A549 (cell line): Measurements from ENCODE around the gene VIL1. TPM values are rescaled to one million over a fixed set of nuclear protein-coding genes. Genes with fewer than 3 reads are reported as not detected.

Experiments used
- ATAC-seq, 2 experiments: fragments of 200-7000 bp in 1 of 2; fragments of >200 bp in 1 of 2; cut with Nextera tagmentation in 1 of 2; cut with Tn5 transposase in 1 of 2; 3 replicates each; pipeline versions ENCODE4 v1.8.0 to v1.9.1; 2018 to 2020; ENCODE audit warnings: mild to moderate bottlenecking in 1 of 2, moderate library complexity in 1 of 2
- CTCF ChIA-PET: fragments of 300-600 bp; sonication (Branson Sonifier 250); formaldehyde crosslinking; extraction: SDS; loops from one replicate; lab custom pipeline; 2021; ENCODE audit warnings: antibody characterized with exemption, inconsistent platforms; lab: Yijun Ruan, JAX
- POLR2A ChIA-PET: fragments of 350-600 bp; formaldehyde crosslinking; extraction: SDS; loops from one replicate; lab custom pipeline; 2021; ENCODE audit warnings: antibody characterized with exemption, inconsistent platforms; lab: Yijun Ruan, JAX
- DNase-seq, 2 experiments: peaks; one replicate each; pipeline versions ENCODE4 v3.0.0 to v3.0.0-alpha.2; 2011 to 2016; ENCODE audit warnings: low read depth in 1 of 2, low spot score in 1 of 2
- FAIRE-seq: peaks from 2 replicates; lab custom pipeline; 2011; peaks lifted over from hg19 to GRCh38; lab: Jason Lieb, UNC
- H3K27ac ChIP-seq, 2 experiments: fragments of >200 bp; sonication (Bioruptor Twin); formaldehyde crosslinking; 3 replicates each; pipeline ENCODE4 v1.5.1; 2016 to 2017
- H3K4me1 ChIP-seq: fragments of >200 bp; sonication (Bioruptor Twin); formaldehyde crosslinking; 3 replicates; pipeline ENCODE4 v1.6.1; 2016
- H3K4me2 ChIP-seq: fragments of >200 bp; sonication (Bioruptor Twin); formaldehyde crosslinking; 3 replicates; pipeline ENCODE4 v1.6.1; 2016
- H3K4me3 ChIP-seq: fragments of >200 bp; sonication (Bioruptor Twin); formaldehyde crosslinking; 3 replicates; pipeline ENCODE4 v1.5.1; 2016
- H3K9me3 ChIP-seq: fragments of >200 bp; sonication (Bioruptor Twin); formaldehyde crosslinking; 3 replicates; pipeline ENCODE4 v1.6.1; 2016
- ATOH8 ChIP-seq: fragments of 250-450 bp; sonication (Bioruptor Pico); IDR thresholded peaks from 2 replicates; pipeline ENCODE4 v1.5.0; 2020; ENCODE audit warnings: low read depth, mild to moderate bottlenecking, moderate library complexity
- CBX8 ChIP-seq: fragments of 200-600 bp; sonication (generic); IDR thresholded peaks from 2 replicates; pipeline ENCODE4 v1.6.1; 2016
- CHD2 ChIP-seq: fragments of 150-350 bp; IDR thresholded peaks from 2 replicates; pipeline ENCODE4 v1.6.1; 2014; ENCODE audit warnings: low read length; ENCODE audit not compliant: partially characterized antibody
- CTCF ChIP-seq: fragments of >200 bp; sonication (Bioruptor Twin); formaldehyde crosslinking; IDR thresholded peaks from 3 replicates; pipeline ENCODE4 v1.5.1; 2016
- E2F6 ChIP-seq: IDR thresholded peaks from 2 replicates; pipeline ENCODE4 v1.6.1; 2012; ENCODE audit warnings: low read depth, borderline replicate concordance
- EHF ChIP-seq: fragments of 250-450 bp; sonication (Bioruptor Pico); IDR thresholded peaks from 2 replicates; pipeline ENCODE4 v1.5.0; 2020; ENCODE audit warnings: mild to moderate bottlenecking
- EHMT2 ChIP-seq: fragments of 200-600 bp; sonication (generic); IDR thresholded peaks from 2 replicates; pipeline ENCODE4 v1.6.1; 2016; ENCODE audit warnings: antibody characterized with exemption, low read depth, mild to moderate bottlenecking, moderate library complexity
- EP300 ChIP-seq, 2 experiments: fragments of >200 bp; sonication (Bioruptor Twin); formaldehyde crosslinking; IDR thresholded peaks; 2 replicates in 1 of 2; 3 replicates in 1 of 2; pipeline ENCODE4 v1.6.1; 2016 to 2017
- ESRRA ChIP-seq: fragments of 150-350 bp; IDR thresholded peaks from 2 replicates; pipeline ENCODE4 v1.6.1; 2014; ENCODE audit warnings: mild to moderate bottlenecking, low read length, borderline replicate concordance
- FOSL2 ChIP-seq, 2 experiments: fragments of 450-650 bp in 1 of 2; fragments of >200 bp in 1 of 2; sonication (Bioruptor Twin) in 1 of 2; formaldehyde crosslinking; IDR thresholded peaks; 2 replicates each; pipeline versions ENCODE4 v1.5.0 to v1.6.1; 2016 to 2020; ENCODE audit warnings: mild to moderate bottlenecking in 1 of 2, moderate library complexity in 1 of 2
- FOXS1 ChIP-seq: fragments of 250-450 bp; sonication (Bioruptor Pico); IDR thresholded peaks from 2 replicates; pipeline ENCODE4 v1.5.0; 2020; ENCODE audit warnings: mild to moderate bottlenecking, moderate library complexity
- HDAC2 ChIP-seq: fragments of 200-600 bp; sonication (generic); IDR thresholded peaks from 2 replicates; pipeline ENCODE4 v1.6.1; 2016
- HES2 ChIP-seq: fragments of >200 bp; sonication (Bioruptor Twin); formaldehyde crosslinking; IDR thresholded peaks from 2 replicates; pipeline ENCODE4 v1.6.1; 2016
- HEYL ChIP-seq: fragments of 250-450 bp; sonication (Bioruptor Pico); IDR thresholded peaks from 2 replicates; pipeline ENCODE4 v1.8.0; 2021; ENCODE audit warnings: mild to moderate bottlenecking, moderate library complexity
- HOXB13 ChIP-seq: fragments of 250-450 bp; sonication (Bioruptor Pico); IDR thresholded peaks from 2 replicates; pipeline ENCODE4 v1.5.0; 2020; ENCODE audit warnings: low read depth, mild to moderate bottlenecking, moderate library complexity
- HOXB5 ChIP-seq: fragments of 250-450 bp; sonication (Bioruptor Pico); IDR thresholded peaks from 2 replicates; pipeline ENCODE4 v1.5.0; 2020; ENCODE audit warnings: mild to moderate bottlenecking, moderate library complexity
- JUN ChIP-seq, 2 experiments: fragments of >200 bp; sonication (Bioruptor Twin); formaldehyde crosslinking; IDR thresholded peaks; 2 replicates in 1 of 2; 3 replicates in 1 of 2; pipeline ENCODE4 v1.6.1; 2016 to 2017
- JUNB ChIP-seq: fragments of >200 bp; sonication (Bioruptor Twin); formaldehyde crosslinking; IDR thresholded peaks from 2 replicates; pipeline ENCODE4 v1.6.1; 2016
- MAFK ChIP-seq: fragments of 450-650 bp; IDR thresholded peaks from 2 replicates; pipeline ENCODE4 v1.6.1; 2014; ENCODE audit not compliant: partially characterized antibody
- MAX ChIP-seq: IDR thresholded peaks from 2 replicates; pipeline ENCODE4 v1.6.1; 2012
- MYC ChIP-seq: IDR thresholded peaks from 2 replicates; pipeline ENCODE4 v1.6.1; 2012; ENCODE audit warnings: mild to moderate bottlenecking, inconsistent platforms, low read length, improper control_type of control experiment, borderline replicate concordance
- NR3C1 ChIP-seq: fragments of >200 bp; sonication (Bioruptor Twin); formaldehyde crosslinking; IDR thresholded peaks from 3 replicates; pipeline ENCODE4 v1.6.1; 2017
- POLR2A ChIP-seq: IDR thresholded peaks from 2 replicates; pipeline ENCODE4 v1.6.1; 2012; ENCODE audit warnings: mild to moderate bottlenecking, low read length
- POLR2AphosphoS2 ChIP-seq: conservative IDR thresholded peaks from 2 replicates; pipeline ENCODE4 v1.6.1; 2012; ENCODE audit warnings: low read length, improper control_type of control experiment, inconsistent platforms
- RCOR1 ChIP-seq: fragments of 150-350 bp; IDR thresholded peaks from 2 replicates; pipeline ENCODE4 v1.6.1; 2014; ENCODE audit warnings: antibody characterized with exemption, low read length, low read depth
- REST ChIP-seq: fragments of 200-600 bp; sonication (generic); IDR thresholded peaks from 2 replicates; pipeline ENCODE4 v1.6.1; 2016; ENCODE audit warnings: antibody characterized with exemption, mild to moderate bottlenecking, moderate library complexity
- RFX5 ChIP-seq: fragments of 450-650 bp; IDR thresholded peaks from 2 replicates; pipeline ENCODE4 v1.7.1; 2014; ENCODE audit warnings: antibody characterized with exemption, mild to moderate bottlenecking, moderate library complexity
- RNF2 ChIP-seq: fragments of 200-600 bp; sonication (generic); IDR thresholded peaks from 2 replicates; pipeline ENCODE4 v1.6.1; 2016; ENCODE audit warnings: low read depth, mild to moderate bottlenecking, antibody characterized with exemption, moderate library complexity, borderline replicate concordance
- ZFP36 ChIP-seq: fragments of 450-650 bp; IDR thresholded peaks from 2 replicates; pipeline ENCODE4 v1.6.1; 2014; ENCODE audit warnings: borderline replicate concordance; ENCODE audit not compliant: partially characterized antibody
- ZNF302 ChIP-seq: fragments of 250-450 bp; sonication (Bioruptor Pico); IDR thresholded peaks from 2 replicates; pipeline ENCODE4 v1.9.0; 2021; ENCODE audit warnings: inconsistent platforms, mild to moderate bottlenecking, moderate library complexity
- ZSCAN20 ChIP-seq: fragments of 250-450 bp; sonication (Bioruptor Pico); IDR thresholded peaks from 2 replicates; pipeline ENCODE4 v1.8.0; 2022; ENCODE audit warnings: mild to moderate bottlenecking, moderate library complexity
- WGBS: methylation state at CpG from one replicate; pipeline ENCODE4 v1.1.6; 2017; ENCODE audit errors: missing lambda C conversion rate; 5-methylcytosine and 5-hydroxymethylcytosine counted together
- polyA plus RNA-seq, 4 experiments: library from polyadenylated mRNA; depleted of rRNA in 3 of 4; stranded (reverse); fragments of >200 nt; fragmentation: RNase III in 1 of 4; extraction: RNeasy Plus Mini Kit Qiagen cat#74134 plus additional on column Dnase treatment in 1 of 4; gene quantifications; 2 replicates in 3 of 4; 3 replicates in 1 of 4; pipeline ENCODE4 v1.2.3, GENCODE V29; 2011 to 2017

VIL1 gene
- polyA plus RNA-seq, 2 of the 4 experiments (the other 2 are of a cell fraction) = 1.9 to 2.3 TPM

GRCh38 chr2:218395826-218396687 lies 22.9 kb upstream of the VIL1 start:
- DNase-seq (peak; percentile 59 to 97), FAIRE-seq (no peak), ATAC-seq (peak; percentile 50 to 75)
- peaks cover 29% of the 10 kb centered on the region for H3K4me1 ChIP-seq
- peak overlapping the region; percentile 94 for H3K4me3 ChIP-seq
- H3K27ac ChIP-seq = peak overlapping the region; percentile 98 to 100
- peak overlapping the region; percentile 90 for H3K4me2 ChIP-seq
- WGBS = 3% methylated on average over 34 of the region's 57 CpGs
- ChIA-PET POLR2A (interaction anchor here (0.5 to 2.3 kb wide), 8 partner anchors 8 to 126 kb away, joined by 3 to 7 read pairs (median 4); partner anchors contain the start of genes AAMP, CATIP and PNKD), CTCF (interaction anchor here (0.6 to 4.4 kb wide), 26 partner anchors 8 to 481 kb away, joined by 3 to 24 read pairs (median 4); partner anchors contain the start of genes AAMP, CATIP, PNKD and TMBIM1)
- no peaks in the 10 kb centered on the region for H3K9me3 ChIP-seq
- peak; percentile 51; the same call in 1 of the 2 replicates for TF ChIP-seq E2F6
- TF ChIP-seq RCOR1 = no peak
- TF ChIP-seq FOSL2 (IDR thresholded peaks at IDR 0.05) = no peak
- TF ChIP-seq FOSL2 (CRISPR knock-in tag; IDR thresholded peaks at IDR 0.05) = peak; percentile 3; the same call in 1 of the 2 replicates
- 0 out of 2 replicates have a peak, but pooled peaks have one; percentile 28 for TF ChIP-seq HEYL (CRISPR knock-in tag)
- no peak for TF ChIP-seq CBX8
- no peak; the same call in none of the 2 replicates for TF ChIP-seq POLR2A
- no peak for TF ChIP-seq MAFK
- no peak for TF ChIP-seq ATOH8 (CRISPR knock-in tag)
- no peak for TF ChIP-seq FOXS1 (CRISPR knock-in tag)
- no peak for TF ChIP-seq ZSCAN20 (CRISPR knock-in tag)
- no peak for TF ChIP-seq EHF (CRISPR knock-in tag)
- peak; percentile 89 for TF ChIP-seq CTCF
- TF ChIP-seq EP300 (IDR thresholded peaks at IDR 0.05) = peak in 1 of 2 experiments; percentile 24; a peak in 1 of 5 replicates
- no peak for TF ChIP-seq CHD2
- TF ChIP-seq JUN (IDR thresholded peaks at IDR 0.05) = peak; percentile 97
- TF ChIP-seq RFX5 = no peak
- no peak for TF ChIP-seq HES2
- no peak for TF ChIP-seq HOXB5
- no peak for TF ChIP-seq REST
- no peak for TF ChIP-seq EHMT2
- no peak for TF ChIP-seq RNF2
- peak; percentile 91 for TF ChIP-seq MAX
- no peak for TF ChIP-seq JUNB
- 0 out of 2 replicates have a peak, but pooled peaks have one; percentile 4 for TF ChIP-seq ESRRA
- TF ChIP-seq HOXB13 (CRISPR knock-in tag) = no peak
- no peak for TF ChIP-seq ZFP36
- no peak; the same call in 1 of the 2 replicates for TF ChIP-seq MYC
- no peak for TF ChIP-seq NR3C1
- no peak for TF ChIP-seq ZNF302 (CRISPR knock-in tag)
- no peak for TF ChIP-seq HDAC2
- TF ChIP-seq POLR2AphosphoS2 = no peak
